ENCODE results near the gene JAM3.

DNA sequence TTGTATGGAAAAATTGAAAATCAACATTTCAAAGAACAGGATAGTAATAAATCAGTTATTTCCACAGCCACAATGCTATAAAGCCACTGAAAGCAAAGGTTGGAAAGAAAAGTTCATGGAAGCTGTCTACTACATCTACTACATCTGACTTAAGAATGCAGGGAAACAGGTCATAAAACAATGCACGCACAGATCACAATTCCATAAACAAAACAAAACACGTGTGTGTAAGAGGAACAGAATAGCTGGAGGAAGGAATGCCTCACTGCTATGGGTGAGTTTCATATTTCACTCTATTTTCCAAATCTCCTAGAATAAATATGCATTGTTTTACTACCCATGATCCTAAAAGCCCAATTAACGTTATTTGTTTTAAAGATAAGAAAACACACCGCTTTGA is 88.6 kb downstream of the JAM3 start:
- TF ChIP-seq CTCF (IDR thresholded peaks at IDR 0.05) = no peak
- TF ChIP-seq TCF7L2 (IDR thresholded peaks at IDR 0.05; ENCODE audit: low read depth, low read length) = no peak
